Measurements from ENCODE around the gene MGAT4B.

- TF ChIP-seq POLR2A (IDR thresholded peaks at IDR 0.05; ENCODE audit: low read depth, low read length) (no peak), POLR2AphosphoS5 (IDR thresholded peaks at IDR 0.05; ENCODE audit: low read depth, low read length) (no peak), TAF1 (IDR thresholded peaks at IDR 0.05; ENCODE audit: low read depth, low read length) (no peak), POU2F2 (IDR thresholded peaks at IDR 0.05; ENCODE audit: low read depth, low read length) (no peak), PAX5 (IDR thresholded peaks at IDR 0.05; ENCODE audit: insufficient read depth, low read length, severe bottlenecking) (no peak), SPI1 (IDR thresholded peaks at IDR 0.05; ENCODE audit: low read depth, low read length) (no peak)
Observed at GRCh38 chr5:179814090-179814489, 7.4 kb upstream of the MGAT4B start.

Data from GM12891 (cell line).